B cell (primary cell): Measurements from ENCODE around the gene TTC21A.

Source experiments
- CTCF ChIP-seq: fragments of 200-600 bp; IDR thresholded peaks from one replicate; pipeline ENCODE4 v1.8.0; 2022; ENCODE audit warnings: antibody characterized with exemption, mild to moderate bottlenecking
- EZH2 ChIP-seq: IDR thresholded peaks from 2 replicates; pipeline ENCODE4 v1.6.1; 2012; ENCODE audit warnings: borderline replicate concordance, low read depth, mild to moderate bottlenecking, moderate library complexity, low read length; ENCODE audit not compliant: insufficient read depth, poor library complexity, severe bottlenecking

- TF ChIP-seq CTCF = no peak
- no peak for TF ChIP-seq EZH2
Observed at GRCh38 chr3:39079530-39079929, 27.9 kb upstream of the TTC21A start.
